ENCODE measurements around the gene LARP6.

GRCh38 chr15:70835841-70836240 lies 18.1 kb downstream of the LARP6 start:
- no peak for TF ChIP-seq ATF3 (CRISPR knock-in tag; conservative IDR thresholded peaks at IDR 0.05)
- TF ChIP-seq CTCF (IDR thresholded peaks at IDR 0.05) = no peak
- TF ChIP-seq FOXP1 (CRISPR knock-in tag; IDR thresholded peaks at IDR 0.05; ENCODE audit: borderline replicate concordance) = no peak
- TF ChIP-seq, protein P1, sequence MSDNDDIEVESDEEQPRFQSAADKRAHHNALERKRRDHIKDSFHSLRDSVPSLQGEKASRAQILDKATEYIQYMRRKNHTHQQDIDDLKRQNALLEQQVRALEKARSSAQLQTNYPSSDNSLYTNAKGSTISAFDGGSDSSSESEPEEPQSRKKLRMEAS (CRISPR knock-in tag; IDR thresholded peaks at IDR 0.05) = no peak

Data from WTC11 (cell line).